Activated CD4-positive, alpha-beta memory T cell treated with anti-CD3 and anti-CD28 coated beads for 36 hours (primary cell): ENCODE results near the gene PHPT1. TPM values are rescaled to one million over a fixed set of nuclear protein-coding genes. Genes with fewer than 3 reads are reported as not detected.
"Not testable (repeated sequence)": the region's sequence is repeated elsewhere in the genome, so short reads cannot be mapped to it uniquely, and the experiment has no call there.

Experiments used
- CTCF ChIA-PET: fragments of 350-600 bp; sonication (Branson Sonifier 250); formaldehyde crosslinking; loops from one replicate; lab custom pipeline; 2021; ENCODE audit warnings: antibody characterized with exemption, inconsistent platforms; lab: Charles Lee
- POLR2A ChIA-PET: fragments of 350-600 bp; sonication (Branson Sonifier 250); formaldehyde crosslinking; loops from one replicate; lab custom pipeline; 2021; ENCODE audit warnings: antibody characterized with exemption; lab: Charles Lee
- DNase-seq: peaks from one replicate; pipeline ENCODE4 v3.0.0-alpha.2; 2020
- H3K27ac Mint-ChIP-seq: one replicate; pipeline ENCODE4 v1.8.0; 2021; ENCODE audit warnings: mixed read lengths
- H3K27me3 Mint-ChIP-seq: one replicate; pipeline ENCODE4 v1.8.0; 2021; ENCODE audit warnings: mixed read lengths
- H3K36me3 Mint-ChIP-seq: one replicate; pipeline ENCODE4 v1.8.0; 2021; ENCODE audit warnings: mixed read lengths
- H3K4me1 Mint-ChIP-seq: one replicate; pipeline ENCODE4 v1.8.0; 2021; ENCODE audit warnings: low read depth, mixed read lengths
- H3K4me3 Mint-ChIP-seq: one replicate; pipeline ENCODE4 v1.8.0; 2021; ENCODE audit warnings: mild to moderate bottlenecking, mixed read lengths
- H3K9me3 Mint-ChIP-seq: one replicate; pipeline ENCODE4 v1.8.0; 2021; ENCODE audit warnings: mixed read lengths
- intact Hi-C: fragments of 100-400 bp; cut with micrococcal nuclease; formaldehyde crosslinking; loops from one replicate; pipeline ENCODE4 v1.15.1; 2023
- total RNA-seq, 2 experiments: library from RNA; stranded (reverse); gene quantifications; one replicate each; pipeline ENCODE4 v1.2.3, GENCODE V29; 2021

Gene PHPT1
- total RNA-seq: 10 to 100 TPM; 92.2 to 95.5 TPM

GRCh38 chr9:136849038-136849959 is at the start of gene PHPT1:
Gene PHPT1 (plus strand): TSS chr9:136849409. CDS start chr9:136849431, 22 bp downstream.
- Mint-ChIP-seq H3K4me3 (peak within 1 kb of the TSS; percentile 85), H3K36me3 (peaks cover 11% of the 10 kb centered on the region), H3K9me3 (no peaks in the 10 kb centered on the region), H3K27ac (peak within 1 kb of the TSS; percentile 90), H3K4me1 (peaks cover 19% of the 10 kb centered on the region), H3K27me3 (peaks cover 17% of the 10 kb centered on the region)
- intact Hi-C loops: loop anchor here (1.0 to 5.0 kb wide), 4 partner anchors 37 to 366 kb away; partner anchors contain the start of genes MAN1B1, SEC16A and TRAF2
- peak; percentile 98 for DNase-seq
- POLR2A ChIA-PET: interaction anchor here (1.0 kb wide), 1 partner anchor 33 kb away, joined by 3 read pairs; no protein-coding TSS in a partner anchor
- CTCF ChIA-PET: interaction anchor here (1.2 to 1.3 kb wide), 2 partner anchors 9 to 81 kb away, joined by 3 read pairs; no protein-coding TSS in a partner anchor

GRCh38 chr9:136799854-136800657 is 49.2 kb upstream of the PHPT1 start:
- Mint-ChIP-seq H3K4me1 (peaks cover 13% of the 10 kb centered on the region), H3K4me3 (peak overlapping the region; percentile 72), H3K36me3 (no peaks in the 10 kb centered on the region), H3K27ac (no peak overlapping the region), H3K27me3 (peaks cover 9% of the 10 kb centered on the region), H3K9me3 (no peaks in the 10 kb centered on the region)
- DNase-seq: peak; percentile 91
- ChIA-PET CTCF (interaction anchor here (0.5 to 1.5 kb wide), 7 partner anchors 21 to 247 kb away, joined by 3 to 7 read pairs (median 3); partner anchors contain the start of genes AJM1 and LCN8), POLR2A (interaction anchor here (1.4 kb wide), 1 partner anchor 286 kb away, joined by 3 read pairs; the partner anchor contains the start of gene MAN1B1)
- intact Hi-C loops: loop anchor here (1.0 kb wide), 1 partner anchor 9 kb away; the partner anchor contains the start of gene TMEM141

GRCh38 chr9:136802321-136802720 is 46.9 kb upstream of the PHPT1 start:
- Mint-ChIP-seq H3K4me1 (peaks cover 22% of the 10 kb centered on the region), H3K4me3 (no peak overlapping the region), H3K27ac (no peak overlapping the region), H3K27me3 (peaks cover 9% of the 10 kb centered on the region), H3K36me3 (no peaks in the 10 kb centered on the region), H3K9me3 (no peaks in the 10 kb centered on the region)
- ChIA-PET POLR2A (no interaction called here), CTCF (interaction anchor here (1.1 to 1.5 kb wide), 2 partner anchors 10 to 15 kb away, joined by 3 to 4 read pairs; no protein-coding TSS in a partner anchor)
- DNase-seq: no peak
- intact Hi-C loops: no loop called here

GRCh38 chr9:136803009-136803550 is 46.1 kb upstream of the PHPT1 start:
- peaks cover 22% of the 10 kb centered on the region for H3K4me1 Mint-ChIP-seq
- POLR2A ChIA-PET, H3K27me3 Mint-ChIP-seq, intact Hi-C loops, H3K27ac Mint-ChIP-seq, H3K36me3 Mint-ChIP-seq, H3K9me3 Mint-ChIP-seq, H3K4me3 Mint-ChIP-seq, DNase-seq, CTCF ChIA-PET: not testable (repeated sequence)

GRCh38 chr9:136803551-136804508 is 45.4 kb upstream of the PHPT1 start:
- POLR2A ChIA-PET: no interaction called here
- Mint-ChIP-seq H3K27me3 (peaks cover 9% of the 10 kb centered on the region), H3K9me3 (no peaks in the 10 kb centered on the region), H3K4me1 (peaks cover 23% of the 10 kb centered on the region), H3K36me3 (no peaks in the 10 kb centered on the region), H3K4me3 (no peak overlapping the region), H3K27ac (no peak overlapping the region)
- CTCF ChIA-PET: interaction anchor here (1.2 to 9.8 kb wide), 2 partner anchors 11 to 39 kb away, joined by 3 to 56 read pairs; partner anchors contain the start of gene AJM1
- intact Hi-C loops: no loop called here
- no peak for DNase-seq

GRCh38 chr9:136804509-136805206 is 44.6 kb upstream of the PHPT1 start:
- intact Hi-C loops: loop anchor here (5.0 kb wide), 1 partner anchor 38 kb away; the partner anchor contains the start of gene AJM1
- no peak for DNase-seq
- CTCF ChIA-PET: interaction anchor here (1.2 to 9.8 kb wide), 2 partner anchors 12 to 38 kb away, joined by 3 to 56 read pairs; partner anchors contain the start of gene AJM1
- Mint-ChIP-seq H3K27me3 (peaks cover 9% of the 10 kb centered on the region), H3K36me3 (peaks cover 2% of the 10 kb centered on the region), H3K9me3 (no peaks in the 10 kb centered on the region), H3K4me3 (no peak overlapping the region), H3K4me1 (peaks cover 30% of the 10 kb centered on the region), H3K27ac (no peak overlapping the region)
- POLR2A ChIA-PET: no interaction called here

- Mint-ChIP-seq H3K9me3 (no peaks in the 10 kb centered on the region), H3K36me3 (peaks cover 8% of the 10 kb centered on the region), H3K27ac (no peak overlapping the region), H3K27me3 (peaks cover 7% of the 10 kb centered on the region), H3K4me3 (no peak overlapping the region), H3K4me1 (peaks cover 34% of the 10 kb centered on the region)
- CTCF ChIA-PET: interaction anchor here (1.2 to 9.8 kb wide), 4 partner anchors 12 to 258 kb away, joined by 3 to 56 read pairs (median 14); partner anchors contain the start of gene AJM1
- DNase-seq: no peak
- intact Hi-C loops: loop anchor here (5.0 kb wide), 1 partner anchor 37 kb away; the partner anchor contains the start of gene AJM1
- POLR2A ChIA-PET: no interaction called here
Measured at GRCh38 chr9:136805207-136805740, 43.9 kb upstream of the PHPT1 start.

GRCh38 chr9:136806067-136806466 is 43.1 kb upstream of the PHPT1 start:
- H3K27me3 Mint-ChIP-seq: peaks cover 3% of the 10 kb centered on the region
- peaks cover 30% of the 10 kb centered on the region for H3K4me1 Mint-ChIP-seq
- no peaks in the 10 kb centered on the region for H3K9me3 Mint-ChIP-seq
- ChIA-PET POLR2A (interaction anchor here (1.0 to 1.6 kb wide), 2 partner anchors 12 to 14 kb away, joined by 3 to 4 read pairs; no protein-coding TSS in a partner anchor), CTCF (interaction anchor here (1.0 to 9.8 kb wide), 6 partner anchors 13 to 258 kb away, joined by 3 to 56 read pairs (median 4); partner anchors contain the start of genes AJM1 and TRAF2)
- H3K27ac Mint-ChIP-seq: no peak overlapping the region
- intact Hi-C loops: loop anchor here (5.0 kb wide), 1 partner anchor 36 kb away; the partner anchor contains the start of gene AJM1
- peaks cover 11% of the 10 kb centered on the region for H3K36me3 Mint-ChIP-seq
- no peak for DNase-seq
- peak overlapping the region; percentile 77 for H3K4me3 Mint-ChIP-seq

- intact Hi-C loops: loop anchor here (1.0 to 5.0 kb wide), 2 partner anchors 15 to 36 kb away; partner anchors contain the start of genes AJM1 and TMEM141
- peaks cover 27% of the 10 kb centered on the region for H3K4me1 Mint-ChIP-seq
- CTCF ChIA-PET: interaction anchor here (1.0 to 9.8 kb wide), 8 partner anchors 14 to 257 kb away, joined by 3 to 56 read pairs (median 5); partner anchors contain the start of genes AJM1 and TRAF2
- H3K27me3 Mint-ChIP-seq: peaks cover 3% of the 10 kb centered on the region
- peak overlapping the region; percentile 85 for H3K27ac Mint-ChIP-seq
- DNase-seq: no peak
- H3K4me3 Mint-ChIP-seq: peak overlapping the region; percentile 77
- POLR2A ChIA-PET: interaction anchor here (0.6 to 2.4 kb wide), 11 partner anchors 13 to 539 kb away, joined by 3 to 7 read pairs (median 3); partner anchors contain the start of genes AJM1, NPDC1 and SAPCD2
- H3K9me3 Mint-ChIP-seq: no peaks in the 10 kb centered on the region
- H3K36me3 Mint-ChIP-seq: peaks cover 12% of the 10 kb centered on the region
Measured at GRCh38 chr9:136806631-136807201, 42.5 kb upstream of the PHPT1 start.
